Brain pericyte (primary cell): Measurements from ENCODE around the gene TYRO3.
"Not testable (repeated sequence)": the region's sequence is repeated elsewhere in the genome, so short reads cannot be mapped to it uniquely, and the experiment has no call there.

ENCODE experiments used
- DNase-seq: peaks from one replicate; pipeline ENCODE4 v3.0.0-alpha.2; 2012; ENCODE audit warnings: low read depth, low spot score

TYRO3 gene

GRCh38 chr15:41554343-41554742 is 4.7 kb upstream of the TYRO3 start:
- DNase-seq, result no peak

GRCh38 chr15:41554915-41555314 is 4.1 kb upstream of the TYRO3 start:
- DNase-seq, result no peak

- no peak for DNase-seq
These were observed 2.3 kb upstream of the TYRO3 start for GRCh38 chr15:41556677-41557076.

GRCh38 chr15:41557673-41558399 is 1.2 kb upstream of the TYRO3 start:
- no peak for DNase-seq

- no peak for DNase-seq
These were observed 299 bp downstream of the TYRO3 start for GRCh38 chr15:41559239-41559782.

GRCh38 chr15:41560572-41560874 is 1.5 kb downstream of the TYRO3 start:
- DNase-seq, result no peak

- no peak for DNase-seq
These were observed 2.2 kb downstream of the TYRO3 start for GRCh38 chr15:41561104-41561776.

- peak; percentile 53 for DNase-seq
These were observed 2.7 kb downstream of the TYRO3 start for GRCh38 chr15:41561777-41562145.

- DNase-seq, result no peak
These were observed 3.2 kb downstream of the TYRO3 start for GRCh38 chr15:41562244-41562643.

GRCh38 chr15:41562784-41563198 is 3.8 kb downstream of the TYRO3 start:
- no peak for DNase-seq

- peak; percentile 68 for DNase-seq
These were observed 5.4 kb downstream of the TYRO3 start for GRCh38 chr15:41564286-41564959.

- DNase-seq, result no peak
These were observed 6.0 kb downstream of the TYRO3 start for GRCh38 chr15:41564960-41565502.

GRCh38 chr15:41565702-41566101 is 6.7 kb downstream of the TYRO3 start:
- DNase-seq, result no peak

GRCh38 chr15:41566121-41566885 is 7.3 kb downstream of the TYRO3 start:
- DNase-seq, result no peak

- DNase-seq, result no peak
These were observed 8.2 kb downstream of the TYRO3 start for GRCh38 chr15:41567261-41567660.

GRCh38 chr15:41567862-41568261 is 8.8 kb downstream of the TYRO3 start:
- DNase-seq, result no peak

GRCh38 chr15:41568350-41569017 is 9.5 kb downstream of the TYRO3 start:
- no peak for DNase-seq

GRCh38 chr15:41569232-41569631 is 10.2 kb downstream of the TYRO3 start:
- not testable (repeated sequence) for DNase-seq

- no peak for DNase-seq
These were observed 11.8 kb downstream of the TYRO3 start for GRCh38 chr15:41570764-41571163.

GRCh38 chr15:41571948-41572347 is 12.9 kb downstream of the TYRO3 start:
- DNase-seq, result no peak

- no peak for DNase-seq
These were observed 13.9 kb downstream of the TYRO3 start for GRCh38 chr15:41572866-41573265.
